Peyer's patch (tissue), 4 donors: Measurements from ENCODE around the gene DCXR. TPM values are rescaled to one million over a fixed set of nuclear protein-coding genes. Genes with fewer than 3 reads are reported as not detected.

Experiments
- DNase-seq, 3 donors: peaks; one replicate each; pipeline ENCODE4 v3.0.0-alpha.2; 2017 to 2019
- H3K27ac ChIP-seq, 4 donors: fragments of 200-600 bp; sonication (generic); one replicate each; pipeline ENCODE4 v1.5.1; 2016 to 2019
- H3K27me3 ChIP-seq, 2 donors: fragments of 200-600 bp; sonication (generic); one replicate each; pipeline ENCODE4 v1.5.1; 2019
- H3K36me3 ChIP-seq, 3 donors: fragments of 200-600 bp; sonication (generic); one replicate each; pipeline ENCODE4 v1.5.1; 2016 to 2019
- H3K4me1 ChIP-seq, 4 donors: fragments of 200-600 bp; sonication (generic); one replicate each; pipeline ENCODE4 v1.5.1; 2016 to 2019
- H3K4me3 ChIP-seq, 4 donors: fragments of 200-600 bp; sonication (generic); 1 replicate in 3 of 4; 2 replicates in 1 of 4; pipeline ENCODE4 v1.5.1; 2016 to 2019; ENCODE audit warnings: mild to moderate bottlenecking in 1 of 4
- H3K9me3 ChIP-seq, 4 donors: fragments of 200-600 bp; sonication (generic); one replicate each; pipeline ENCODE4 v1.5.1; 2016 to 2019; ENCODE audit warnings: mild to moderate bottlenecking in 1 of 4
- CTCF ChIP-seq, 6 experiments: fragments of 450-650 bp in 4 of 6; fragments of 200-600 bp in 2 of 6; sonication (generic) in 1 of 6; IDR thresholded peaks; one replicate each; pipeline ENCODE4 v1.5.1; 2017 to 2019; ENCODE audit warnings: antibody characterized with exemption in 6 of 6, mild to moderate bottlenecking in 3 of 6, moderate library complexity in 1 of 6
- POLR2A ChIP-seq, 2 donors: fragments of 450-650 bp; IDR thresholded peaks; one replicate each; pipeline ENCODE4 v1.5.1; 2017; ENCODE audit warnings: antibody characterized with exemption in 2 of 2, mild to moderate bottlenecking in 2 of 2, moderate library complexity in 2 of 2
- total RNA-seq, 4 donors: library from RNA; depleted of rRNA; stranded (reverse); fragments of >200 nt; gene quantifications; one replicate each; pipeline ENCODE4 v1.1.0, GENCODE V29; 2016

The DCXR gene
- total RNA-seq, 4 donors from 2014 or later = 68.5 to 104 (median 86.8) TPM

- no peak for TF ChIP-seq POLR2A (IDR thresholded peaks at IDR 0.05)
- no peak for TF ChIP-seq CTCF (IDR thresholded peaks at IDR 0.05)
- Histone ChIP-seq H3K36me3 (peaks cover 0 to 99% (median 0%) of the 10 kb centered on the region in 3 donors), H3K27me3 (no peaks in the 10 kb centered on the region), H3K27ac (no peak overlapping the region), H3K4me1 (peaks cover 0 to 7% (median 1%) of the 10 kb centered on the region in 4 donors), H3K9me3 (no peaks in the 10 kb centered on the region), H3K4me3 (no peak overlapping the region)
- no peak for DNase-seq
These were observed 21.4 kb upstream of the DCXR start for GRCh38 chr17:82058855-82059249.

- H3K4me3 ChIP-seq = no peak overlapping the region
- peaks cover 0 to 98% (median 0%) of the 10 kb centered on the region in 3 donors for H3K36me3 ChIP-seq
- no peaks in the 10 kb centered on the region for H3K27me3 ChIP-seq
- no peak for DNase-seq
- no peaks in the 10 kb centered on the region for H3K9me3 ChIP-seq
- H3K27ac ChIP-seq = no peak overlapping the region
- TF ChIP-seq CTCF (IDR thresholded peaks at IDR 0.05) = no peak
- TF ChIP-seq POLR2A (IDR thresholded peaks at IDR 0.05) = no peak
- peaks cover 0 to 7% (median under 1%) of the 10 kb centered on the region in 4 donors for H3K4me1 ChIP-seq
These were observed 20.8 kb upstream of the DCXR start for GRCh38 chr17:82058230-82058854.

GRCh38 chr17:82056729-82057621 is 19.5 kb upstream of the DCXR start:
- no peak for DNase-seq
- no peak for TF ChIP-seq POLR2A (IDR thresholded peaks at IDR 0.05)
- no peak for TF ChIP-seq CTCF (IDR thresholded peaks at IDR 0.05)
- Histone ChIP-seq H3K9me3 (no peaks in the 10 kb centered on the region), H3K36me3 (peaks cover 0 to 84% (median 0%) of the 10 kb centered on the region in 3 donors), H3K4me3 (no peak overlapping the region), H3K4me1 (peaks cover 0 to 20% (median 12%) of the 10 kb centered on the region in 4 donors), H3K27ac (no peak overlapping the region), H3K27me3 (no peaks in the 10 kb centered on the region)

GRCh38 chr17:82055965-82056728 is 18.6 kb upstream of the DCXR start:
- no peaks in the 10 kb centered on the region for H3K27me3 ChIP-seq
- DNase-seq = no peak
- H3K9me3 ChIP-seq = no peaks in the 10 kb centered on the region
- H3K36me3 ChIP-seq = peaks cover 0 to 76% (median 0%) of the 10 kb centered on the region in 3 donors
- no peak overlapping the region for H3K27ac ChIP-seq
- H3K4me1 ChIP-seq = peaks cover 0 to 20% (median 13%) of the 10 kb centered on the region in 4 donors
- no peak overlapping the region for H3K4me3 ChIP-seq
- TF ChIP-seq CTCF (IDR thresholded peaks at IDR 0.05) (no peak), POLR2A (IDR thresholded peaks at IDR 0.05) (no peak)
